IMR-90 (cell line): ENCODE measurements around the gene NR6A1.

ENCODE experiments used
- CTCF ChIP-seq: conservative IDR thresholded peaks from 2 replicates; pipeline ENCODE4 v1.5.1; 2012; ENCODE audit warnings: mild to moderate bottlenecking, low read depth, low read length, improper control_type of control experiment
- POLR2A ChIP-seq: IDR thresholded peaks from 2 replicates; pipeline ENCODE4 v1.6.1; 2012; ENCODE audit warnings: mild to moderate bottlenecking, low read depth, low read length

DNA sequence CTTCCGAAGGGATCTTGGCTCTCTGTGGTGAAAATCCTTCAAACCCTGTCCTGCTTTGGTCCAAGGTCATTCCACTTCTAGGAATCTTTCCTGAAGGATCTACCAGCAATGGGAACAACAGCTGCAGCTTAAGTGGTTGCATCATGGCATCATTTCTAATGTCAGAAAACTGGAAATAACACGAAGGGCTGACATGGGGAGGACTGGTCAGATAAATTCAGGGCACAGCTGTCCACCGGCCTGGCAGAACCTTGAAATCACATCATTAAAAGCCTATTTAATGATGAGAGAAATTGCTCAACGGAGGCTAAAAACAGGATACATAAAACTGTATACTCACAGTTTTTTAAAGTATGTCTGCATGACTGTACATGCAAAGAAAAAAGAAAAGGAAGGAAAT lies 34.1 kb upstream of the NR6A1 start:
- TF ChIP-seq CTCF (no peak), POLR2A (no peak)
